IPS DF 19.7 (cell line): ENCODE measurements around the gene ZNF48.

Source experiments
- DNase-seq: peaks from one replicate; pipeline ENCODE4 v3.0.0-alpha.2; 2013; ENCODE audit warnings: low read depth, low spot score

Gene ZNF48

DNA sequence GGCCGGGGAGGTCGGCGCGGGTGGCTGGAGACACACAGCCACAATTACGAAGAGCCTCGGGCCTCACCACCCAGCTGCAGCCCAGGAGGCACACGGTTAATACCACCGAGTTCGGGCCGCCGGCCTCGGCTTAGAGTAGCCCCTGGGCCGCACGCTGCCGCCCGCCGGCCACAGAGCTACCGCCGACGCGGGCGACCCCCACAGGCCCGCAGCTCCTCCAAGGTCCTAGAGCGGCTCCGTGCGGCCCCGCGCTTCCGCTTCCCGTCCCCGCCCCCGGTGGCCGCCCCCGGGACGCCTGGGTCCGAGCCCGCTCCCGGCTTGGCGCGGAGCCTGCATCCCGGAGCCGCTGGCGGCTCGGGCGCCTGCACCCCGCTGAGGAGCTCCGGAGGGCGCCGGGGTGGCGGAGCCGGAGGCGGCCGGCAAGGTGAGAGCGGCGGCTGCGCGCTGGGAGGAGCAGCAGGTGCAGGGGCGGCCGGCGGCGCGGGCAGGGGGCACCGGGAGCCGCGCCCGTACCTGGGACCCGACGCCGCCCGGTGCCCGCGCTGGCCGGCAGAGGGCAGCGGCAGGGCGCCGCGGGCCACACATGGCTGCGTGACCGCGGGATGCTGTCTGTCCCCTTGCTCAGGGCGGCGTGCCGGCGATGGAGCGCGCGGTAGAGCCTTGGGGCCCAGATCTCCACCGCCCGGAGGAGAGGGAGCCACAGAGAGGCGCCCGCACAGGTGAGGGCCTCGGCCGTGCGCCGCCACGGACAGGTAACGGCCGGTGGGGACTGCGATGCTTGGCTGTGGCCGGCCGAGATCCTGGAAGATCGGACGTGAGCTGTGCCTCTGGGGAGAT is at the start of gene ZNF48:
ZNF48 (plus strand) TSS at position 266 of the 837 bp plus-strand sequence; CDS start at position 641, 375 bp downstream.
- peak; percentile 77 for DNase-seq

DNA sequence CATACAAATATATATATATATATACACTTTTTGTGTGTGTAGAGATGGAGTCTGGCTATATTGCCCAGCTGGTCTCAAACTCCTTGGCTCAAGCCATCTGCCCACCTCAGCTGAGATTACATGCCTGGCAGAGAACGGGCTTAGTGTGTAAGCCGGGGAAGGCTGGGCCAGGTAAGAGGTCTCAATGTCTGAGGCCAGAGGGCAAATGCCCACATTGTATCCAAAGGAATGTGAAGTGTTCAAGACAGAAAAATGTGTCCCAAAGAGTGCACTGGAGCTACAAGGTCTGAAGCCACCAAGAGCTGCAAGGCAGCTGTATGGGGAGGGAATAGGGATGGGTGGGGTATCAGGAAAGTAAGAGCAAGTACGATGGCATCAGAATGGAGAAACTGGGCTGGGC is 48.9 kb upstream of the ZNF48 start:
- DNase-seq, result no peak

DNA sequence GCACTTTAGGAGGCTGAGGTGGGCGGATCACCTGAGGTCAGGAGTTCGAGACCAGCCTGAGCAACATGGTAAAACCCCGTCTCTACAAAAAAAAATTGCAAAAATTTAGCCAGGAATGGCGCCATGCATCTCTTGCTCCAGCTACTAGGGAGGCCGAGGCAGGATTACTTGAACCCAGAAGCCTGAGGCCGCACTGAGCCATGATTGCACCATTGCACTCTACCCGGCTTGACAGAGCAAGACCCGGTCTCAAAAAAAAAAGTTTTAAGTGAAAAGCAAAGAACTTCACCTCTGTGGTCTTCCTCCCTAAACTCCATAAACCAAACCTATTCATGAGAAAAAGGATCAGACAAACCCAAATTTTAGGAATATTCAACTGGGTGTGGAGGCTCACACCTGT is 47.1 kb upstream of the ZNF48 start:
- DNase-seq, result no peak

DNA sequence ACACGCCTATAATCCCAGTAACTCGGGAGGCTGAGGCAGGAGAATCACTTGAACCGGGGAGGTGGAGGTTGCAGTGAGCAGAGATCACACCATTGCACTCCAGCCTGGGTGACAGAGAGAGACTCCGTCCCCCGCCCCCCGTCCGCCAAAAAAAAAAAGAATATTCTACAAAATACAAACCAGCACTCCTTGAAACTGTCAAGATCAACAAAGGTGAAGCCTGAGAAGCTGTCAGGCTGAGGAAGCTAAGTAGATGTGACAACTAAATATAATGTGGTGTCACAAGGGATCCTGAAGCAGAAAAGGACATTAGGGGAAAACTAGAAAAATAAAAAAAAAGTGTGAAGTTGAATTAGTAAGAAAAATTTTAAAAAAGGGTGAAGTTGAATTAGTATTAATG is 46.3 kb upstream of the ZNF48 start:
- no peak for DNase-seq

DNA sequence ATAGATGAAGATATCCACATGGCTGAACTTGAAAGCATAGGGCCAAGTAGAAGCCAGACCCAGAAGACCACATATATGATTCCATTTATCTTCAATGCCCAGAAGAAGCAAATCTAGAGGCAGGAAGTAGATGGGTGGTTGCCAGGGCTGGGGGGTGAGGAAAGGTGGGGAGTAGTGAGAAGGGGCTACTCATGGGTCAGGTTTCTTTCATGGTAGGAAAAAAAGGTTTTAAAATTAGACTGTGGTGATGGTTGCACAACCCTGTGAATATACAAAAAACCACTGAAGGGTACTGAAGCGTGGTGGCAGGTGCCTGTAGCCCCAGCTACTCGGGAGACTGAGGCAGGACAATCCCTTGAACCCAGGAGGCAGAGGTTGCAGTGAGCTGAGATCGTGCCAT is 45.5 kb upstream of the ZNF48 start:
- DNase-seq, result no peak

DNA sequence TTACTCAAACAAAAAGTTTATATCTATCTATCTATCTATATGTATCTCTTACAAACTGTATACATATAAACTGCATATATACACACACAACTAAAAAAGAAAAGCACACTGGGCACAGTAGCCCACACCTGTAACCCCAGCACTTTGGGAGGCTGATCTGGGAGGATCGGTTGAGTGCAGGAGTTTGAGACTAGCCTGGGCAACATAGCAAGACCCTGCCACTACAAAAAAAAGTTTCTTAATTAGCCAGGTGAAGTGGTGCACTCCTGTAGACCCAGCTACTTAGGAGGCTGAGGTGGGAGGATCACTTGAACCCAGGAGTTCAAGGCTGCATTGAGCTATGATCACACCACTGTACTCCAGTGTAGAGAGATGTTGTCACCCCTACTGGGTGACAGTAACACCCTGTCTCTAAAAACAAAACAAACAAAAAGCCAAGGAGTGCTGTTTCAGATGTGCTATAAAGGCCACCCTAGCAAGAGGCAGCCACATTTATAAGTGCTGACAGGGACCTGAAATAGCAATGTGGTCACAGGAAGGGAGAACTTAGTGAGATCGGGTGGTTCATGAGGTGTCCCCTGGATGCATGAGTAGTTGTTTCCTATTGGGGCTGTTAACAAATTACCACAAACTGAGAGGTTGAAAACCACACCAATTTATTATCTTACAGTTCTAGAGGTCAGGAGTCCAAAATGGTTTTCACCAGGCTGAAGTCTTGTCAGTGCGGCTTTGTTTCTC is 44.9 kb upstream of the ZNF48 start:
- no peak for DNase-seq

DNA sequence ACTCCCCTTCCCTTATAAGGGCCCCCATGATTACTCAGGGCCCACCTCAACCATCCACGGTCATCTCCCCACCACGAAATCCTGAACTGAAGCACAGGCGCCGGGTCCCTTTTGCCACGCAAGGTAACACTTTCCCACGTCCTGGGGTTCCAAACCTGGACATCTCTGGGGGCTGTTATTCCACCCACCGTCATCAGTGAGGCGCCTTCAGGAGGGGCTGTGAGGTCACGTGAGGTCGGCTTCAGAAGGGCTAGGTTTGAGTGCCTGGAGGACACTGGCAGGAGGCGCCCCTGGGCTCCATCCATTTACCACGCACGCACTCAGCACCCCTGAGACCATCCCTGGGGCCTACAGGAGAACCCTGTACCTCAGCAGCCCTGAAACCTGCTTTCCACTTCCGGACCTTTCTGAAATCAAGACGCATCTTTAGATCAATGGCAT is 44.2 kb upstream of the ZNF48 start:
- no peak for DNase-seq

DNA sequence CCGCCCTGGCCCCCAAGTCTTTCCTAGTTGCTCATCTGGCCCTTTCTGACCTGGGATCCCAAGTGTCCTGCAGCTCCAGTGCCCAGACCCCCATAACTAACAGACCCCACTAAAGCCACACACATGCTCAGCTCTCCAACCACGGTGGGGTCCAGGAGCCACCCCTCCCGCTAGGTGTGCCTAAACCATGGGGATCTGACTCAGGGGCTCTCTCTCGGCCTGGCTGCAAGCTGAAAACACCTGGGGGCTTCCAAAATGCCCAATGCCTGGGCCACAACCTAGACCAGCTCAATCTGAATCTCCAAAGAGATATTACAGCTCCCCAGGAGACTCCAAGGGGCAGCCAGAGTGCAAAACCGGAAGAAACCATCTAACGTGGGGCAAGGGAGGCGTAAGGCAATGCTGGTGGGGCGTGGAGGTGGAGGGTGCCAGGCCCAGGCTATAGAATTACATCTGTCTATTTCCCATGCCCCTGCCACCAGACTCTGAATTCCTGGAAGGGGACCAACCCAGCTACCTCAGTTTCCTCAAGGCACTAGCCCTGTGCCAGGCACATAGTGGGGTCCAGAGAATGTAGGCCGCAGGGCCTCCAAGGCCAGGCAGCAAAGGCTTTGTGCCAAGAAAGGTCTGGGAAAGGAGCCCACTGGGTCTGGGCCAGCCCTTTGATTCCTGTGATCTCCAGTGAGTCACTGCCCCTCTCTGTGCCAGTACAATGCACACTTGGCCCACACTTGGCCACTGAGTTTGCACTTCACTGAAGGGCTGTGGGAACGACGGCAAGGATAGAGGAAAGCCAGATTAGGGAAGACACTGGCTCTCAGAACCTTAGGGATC is 43.4 kb upstream of the ZNF48 start:
- DNase-seq, result no peak

DNA sequence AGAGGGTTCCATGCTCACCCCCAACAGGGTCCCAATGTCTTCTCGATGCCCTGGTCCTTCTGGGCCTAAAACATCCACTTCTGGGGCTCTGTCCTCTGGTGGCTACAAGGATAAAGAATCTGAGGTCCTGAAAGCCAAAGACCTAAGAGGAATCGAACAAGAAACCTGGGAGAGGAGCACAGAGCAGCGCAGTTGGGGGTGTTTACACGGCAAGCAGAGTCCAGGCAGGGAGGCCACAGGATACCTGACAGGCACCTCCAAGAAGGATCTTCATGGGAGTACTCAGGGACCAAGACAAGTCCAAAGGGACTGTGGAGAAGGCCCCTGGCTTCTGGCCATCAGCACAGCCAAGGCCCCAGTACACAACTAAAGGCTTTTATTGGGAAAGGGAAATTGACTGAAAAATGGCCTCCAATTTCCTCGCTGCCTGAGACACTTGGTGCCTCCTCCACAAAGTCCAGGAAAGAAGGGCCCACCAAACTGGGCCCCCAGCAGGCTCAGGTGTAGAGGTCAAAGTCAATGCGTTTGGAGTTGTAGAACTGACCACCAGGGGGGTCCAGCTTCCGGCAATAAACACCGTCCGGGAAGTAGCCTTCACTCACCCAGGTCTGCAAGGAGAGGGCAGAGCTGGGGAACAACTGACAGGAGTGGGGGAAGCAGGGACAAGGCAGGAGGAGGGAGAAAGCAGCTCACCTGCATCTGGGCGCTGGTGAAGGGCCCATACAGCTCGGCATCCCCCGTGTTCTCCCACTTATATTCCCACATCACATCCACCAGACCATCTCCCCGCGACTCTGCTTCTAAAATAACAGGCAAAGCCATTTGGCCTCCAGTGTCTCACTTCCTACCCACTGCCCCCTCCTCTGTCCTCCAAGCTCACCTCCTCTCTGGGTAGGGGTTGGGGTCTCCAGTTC is 42.5 kb upstream of the ZNF48 start:
- DNase-seq, result no peak

DNA sequence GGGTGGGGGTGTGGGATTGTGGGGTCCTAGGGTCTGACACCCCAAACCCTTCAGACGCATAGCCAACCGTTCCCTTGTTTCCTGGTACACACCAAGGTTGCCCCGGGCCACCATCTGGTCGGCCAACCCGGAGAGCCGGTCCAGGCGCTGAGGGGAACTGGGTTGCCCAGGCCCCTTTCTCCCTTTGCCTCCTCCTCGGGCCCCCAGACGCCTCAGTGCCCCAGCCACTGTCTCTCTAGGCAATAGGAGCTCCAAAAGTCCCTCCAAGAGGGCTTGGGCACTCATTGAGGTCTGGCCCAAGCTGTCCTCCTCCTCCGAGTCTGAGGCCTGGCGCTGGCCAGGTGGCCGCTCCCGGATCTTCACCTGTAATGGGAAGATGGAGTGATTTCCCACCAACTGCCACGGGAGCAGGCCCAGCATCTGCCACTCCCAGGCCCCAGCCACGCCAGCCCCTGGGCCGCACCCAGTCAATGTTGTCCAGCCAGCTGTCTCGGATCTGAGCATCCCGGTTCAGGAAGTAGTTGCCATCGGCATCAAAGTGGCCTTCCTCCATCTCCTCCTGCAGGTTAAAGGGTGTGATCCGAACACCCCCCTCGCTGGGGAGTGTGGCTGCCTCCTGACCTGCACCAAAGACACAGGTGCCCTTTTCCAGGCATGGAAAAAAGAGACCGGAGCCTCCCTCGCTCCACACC is 41.6 kb upstream of the ZNF48 start:
- DNase-seq, result no peak

DNA sequence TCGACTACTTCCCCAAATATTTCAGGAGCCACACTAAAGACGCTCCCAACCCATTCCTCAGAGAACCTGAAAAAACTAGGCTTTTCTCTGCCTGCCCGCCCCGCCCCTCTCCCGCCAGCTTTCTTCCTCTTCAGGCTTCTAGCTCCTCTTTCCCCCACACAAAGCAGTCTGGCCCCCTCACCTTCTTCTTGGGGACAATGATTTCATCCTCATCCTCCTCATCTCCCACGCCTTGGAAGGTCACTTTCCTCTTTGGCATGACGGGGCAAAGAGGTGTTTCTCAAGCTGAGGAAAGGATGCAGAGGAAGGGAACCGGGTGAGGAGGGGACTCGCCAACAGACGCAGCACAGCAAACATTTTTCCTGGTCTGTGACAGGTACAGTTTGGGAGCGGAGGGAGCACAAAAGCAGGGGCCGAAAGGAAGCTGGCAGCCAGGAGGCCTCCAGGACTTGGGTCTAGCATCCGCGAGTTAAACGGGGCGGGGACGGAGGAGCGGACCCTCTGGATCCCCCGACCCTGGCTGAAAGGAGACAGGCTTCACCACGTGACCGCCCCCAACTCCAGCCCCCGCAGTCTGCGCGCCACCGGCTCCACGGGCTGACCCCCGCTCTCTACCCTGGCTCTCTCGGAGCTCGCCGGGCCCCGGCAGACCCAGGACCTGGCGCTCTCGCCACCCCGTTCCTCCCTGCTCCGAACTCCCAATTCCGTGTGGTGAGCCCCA is 40.6 kb upstream of the ZNF48 start:
- no peak for DNase-seq

DNA sequence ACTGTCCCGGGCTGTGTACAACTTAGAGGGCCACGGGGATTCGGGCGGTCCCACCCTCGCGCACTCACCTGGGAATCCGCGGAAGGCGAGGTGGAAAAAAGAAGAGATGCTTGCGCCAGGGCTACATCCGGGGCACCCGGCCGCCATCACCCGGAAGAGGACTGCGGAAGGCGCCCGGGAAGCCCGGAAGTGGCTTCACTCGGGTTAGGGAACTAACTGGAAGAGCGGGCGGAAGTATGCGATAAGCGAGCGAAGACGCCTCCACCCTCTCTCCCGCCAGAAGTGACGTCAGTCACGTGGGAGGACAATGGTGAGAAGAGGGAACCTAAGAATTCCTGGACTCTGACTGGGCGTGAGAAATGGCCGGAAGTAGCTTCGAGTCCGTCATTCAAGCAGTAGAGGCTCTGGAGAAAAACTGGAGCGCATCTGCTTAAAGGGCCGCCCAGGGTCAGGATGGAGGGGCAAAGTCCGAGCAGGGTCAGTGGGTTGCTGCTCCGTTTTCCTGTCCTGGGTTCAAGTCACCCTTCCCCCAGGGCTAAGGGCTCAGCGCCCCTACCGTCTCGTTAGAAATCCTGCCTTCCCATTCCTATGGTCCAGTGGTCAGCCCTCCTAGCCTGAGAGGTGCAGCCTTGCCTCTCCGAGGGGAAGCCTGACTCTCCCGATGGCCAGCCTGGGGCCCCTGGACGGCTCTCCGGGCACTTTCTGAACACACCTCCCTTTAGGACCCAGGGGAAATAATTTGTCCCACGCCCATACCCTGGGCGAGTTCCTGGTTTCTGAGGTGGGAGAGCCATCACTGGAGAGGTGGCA is 39.9 kb upstream of the ZNF48 start, which contains the start of gene CD2BP2:
CD2BP2 (minus strand) TSS at position 165 of the 810 bp plus-strand sequence. CDS start 627 bp downstream, outside the sequence.
- DNase-seq, result peak; percentile 98

DNA sequence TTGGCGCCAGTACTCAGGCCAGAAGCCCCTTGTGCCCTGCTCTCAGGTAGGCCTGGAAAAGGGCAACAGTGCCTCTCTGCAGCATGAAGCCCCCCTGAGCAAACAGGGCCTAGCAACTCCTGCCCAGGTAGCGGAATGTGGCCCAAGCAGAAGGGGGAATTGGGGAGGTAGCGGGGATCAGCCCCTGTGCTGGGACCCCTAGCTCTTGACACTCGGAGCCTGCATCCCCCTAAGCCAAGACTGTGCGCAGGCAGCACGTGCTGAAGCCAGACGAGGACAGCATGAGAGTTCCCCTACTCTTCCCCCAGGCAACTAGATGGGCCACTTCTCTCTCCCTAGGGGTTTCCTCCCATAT is 39.3 kb upstream of the ZNF48 start:
- no peak for DNase-seq

DNA sequence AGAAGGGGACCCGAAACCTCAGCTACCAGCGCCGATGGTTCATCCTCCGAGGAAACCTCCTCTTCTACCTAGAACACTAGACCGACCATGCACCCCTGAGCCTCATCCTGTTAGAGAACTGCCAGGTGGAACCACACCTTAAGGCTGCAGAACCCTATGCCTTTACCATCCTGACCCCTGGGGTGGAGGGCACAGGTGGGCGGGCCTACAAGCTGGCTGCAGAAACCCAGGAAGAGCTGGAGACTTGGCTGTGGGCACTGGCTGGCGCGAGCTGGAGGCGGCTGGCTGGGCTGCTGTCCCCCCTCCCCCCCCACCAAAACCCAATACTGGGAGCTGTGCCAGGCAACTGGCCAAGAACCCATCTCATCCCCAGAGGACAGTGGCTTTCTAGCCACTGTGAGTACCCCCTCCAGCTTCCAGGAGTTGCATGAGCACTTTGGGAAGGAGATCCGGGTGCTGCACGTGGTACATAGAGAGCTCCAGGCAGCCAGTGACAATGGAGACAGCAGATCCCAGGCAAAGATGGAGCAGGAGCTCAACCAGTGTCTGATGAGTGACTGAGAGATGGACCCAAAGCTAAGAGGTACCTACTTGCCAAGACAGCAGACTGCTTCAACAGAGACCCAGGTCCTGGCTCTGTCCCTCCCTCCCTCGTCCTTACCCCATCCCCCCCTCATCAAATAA is 38.7 kb upstream of the ZNF48 start:
- no peak for DNase-seq

DNA sequence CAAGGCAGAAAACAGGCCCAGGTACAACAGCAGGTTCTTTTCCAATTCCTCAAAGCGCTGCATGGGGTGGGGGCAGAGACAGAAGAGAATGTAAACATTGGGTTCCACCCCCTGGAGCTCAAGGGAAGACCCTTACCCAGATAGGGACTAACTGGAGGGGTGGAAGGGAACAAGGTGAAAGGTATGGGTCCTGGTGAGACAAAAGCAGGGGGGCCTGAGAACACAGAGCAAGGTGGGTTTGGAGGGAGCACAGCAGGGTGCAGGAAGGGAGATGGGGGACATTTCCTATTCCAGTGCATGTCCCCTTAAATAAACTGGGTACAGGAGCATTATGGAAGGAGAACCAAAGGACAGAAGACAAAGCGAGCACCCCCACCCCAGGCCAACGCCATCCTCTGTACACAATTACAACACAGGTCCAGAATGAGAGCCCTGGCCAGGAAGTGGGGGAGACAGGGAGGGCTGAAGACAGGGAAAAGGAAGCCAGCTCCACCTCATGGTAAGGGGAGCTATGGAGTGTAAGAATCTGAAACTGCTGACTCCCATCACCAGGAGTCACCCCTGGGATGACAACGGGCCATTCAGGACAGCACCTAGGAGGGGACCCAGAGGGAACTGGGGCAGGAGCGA is 38.0 kb upstream of the ZNF48 start:
- no peak for DNase-seq

DNA sequence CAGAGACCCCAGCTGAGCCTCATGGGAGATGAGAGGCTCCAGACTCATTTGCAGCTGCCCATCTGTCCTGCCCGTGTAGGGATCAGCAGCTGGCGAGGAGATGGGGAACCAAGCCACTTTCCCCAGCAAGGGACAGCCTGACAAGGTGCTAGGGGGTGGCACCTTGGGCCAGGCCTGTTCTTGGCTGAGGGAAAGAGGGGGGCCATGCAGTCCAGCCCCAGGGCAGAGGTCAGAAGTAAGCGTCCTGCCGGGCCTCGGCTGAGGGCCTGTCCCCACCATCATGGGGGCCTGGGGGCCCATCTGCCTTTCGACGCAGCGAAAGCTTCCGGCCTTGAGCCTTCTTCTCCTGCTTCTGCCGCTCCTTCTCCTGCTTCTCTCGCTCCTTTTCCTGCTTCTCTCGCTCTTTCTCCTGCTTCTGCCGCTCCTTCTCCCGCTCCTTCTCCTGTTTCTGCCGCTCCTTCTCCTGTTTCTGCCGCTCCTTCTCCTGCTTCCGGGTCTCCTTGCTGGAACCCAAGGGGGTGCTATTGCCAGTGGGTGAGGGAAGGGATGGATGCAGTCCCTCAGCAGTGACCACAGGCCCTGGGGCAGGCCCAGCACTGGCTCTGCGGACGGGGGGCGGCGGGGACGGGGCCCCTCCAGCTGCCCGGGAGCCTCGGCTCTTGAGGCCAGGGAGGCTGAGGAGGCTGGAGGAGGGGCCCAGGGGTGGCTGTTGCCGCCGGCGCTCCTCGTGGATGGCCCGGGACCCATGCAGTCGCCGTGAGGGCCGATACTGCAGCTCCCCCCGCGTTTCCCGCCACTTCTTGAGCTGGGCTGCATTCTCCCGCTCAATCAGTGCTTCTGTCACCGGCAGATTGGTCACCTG is 37.3 kb upstream of the ZNF48 start:
- no peak for DNase-seq

DNA sequence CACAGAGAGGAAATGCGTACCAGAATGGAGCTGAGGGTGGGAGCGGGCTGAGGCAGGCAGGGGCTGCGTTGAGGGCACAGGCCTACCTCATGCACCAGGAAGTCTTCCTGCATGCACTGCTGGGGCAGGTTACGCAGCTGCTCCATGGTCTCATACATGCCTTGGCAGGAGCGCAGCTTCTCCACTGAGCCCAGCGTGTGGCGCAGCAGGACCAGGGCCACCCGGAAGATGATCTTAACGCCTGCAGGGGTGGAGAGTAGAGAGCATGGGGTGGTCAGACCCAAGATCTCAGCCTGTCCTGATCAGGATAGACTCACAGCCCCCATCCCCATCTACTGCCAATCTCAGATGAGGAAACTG is 36.7 kb upstream of the ZNF48 start:
- no peak for DNase-seq
